DLD1 (cell line): ENCODE results near the gene NDST3.

ENCODE experiments used
- in situ Hi-C: cut with HindIII; loops from 2 replicates; pipeline ENCODE4 v1.10.0; 2017; ENCODE audit warnings: low sequenced_read_pairs

NDST3 gene

GRCh38 chr4:118076958-118077766 is 42.9 kb downstream of the NDST3 start:
- in situ Hi-C loops: no loop called here

- in situ Hi-C loops: no loop called here
Observed at GRCh38 chr4:118077767-118078105, 43.5 kb downstream of the NDST3 start.

- in situ Hi-C loops: no loop called here
Observed at GRCh38 chr4:118081434-118081833, 47.1 kb downstream of the NDST3 start.

- in situ Hi-C loops: no loop called here
Observed at GRCh38 chr4:118082182-118082581, 47.9 kb downstream of the NDST3 start.

GRCh38 chr4:118085700-118086099 is 51.4 kb downstream of the NDST3 start:
- in situ Hi-C loops: no loop called here

- in situ Hi-C loops: no loop called here
Observed at GRCh38 chr4:118086344-118086743, 52.1 kb downstream of the NDST3 start.

GRCh38 chr4:118087366-118087765 is 53.1 kb downstream of the NDST3 start:
- in situ Hi-C loops: no loop called here

- in situ Hi-C loops: no loop called here
Observed at GRCh38 chr4:118099106-118099505, 64.8 kb downstream of the NDST3 start.

- in situ Hi-C loops: no loop called here
Observed at GRCh38 chr4:118102195-118102594, 67.9 kb downstream of the NDST3 start.

- in situ Hi-C loops: no loop called here
Observed at GRCh38 chr4:118112117-118113046, 78.1 kb downstream of the NDST3 start.

GRCh38 chr4:118113220-118113619 is 78.9 kb downstream of the NDST3 start:
- in situ Hi-C loops: no loop called here

- in situ Hi-C loops: no loop called here
Observed at GRCh38 chr4:118114720-118115119, 80.4 kb downstream of the NDST3 start.

- in situ Hi-C loops: no loop called here
Observed at GRCh38 chr4:118120120-118120760, 86.0 kb downstream of the NDST3 start.

GRCh38 chr4:118124997-118125396 is 90.7 kb downstream of the NDST3 start:
- in situ Hi-C loops: no loop called here

- in situ Hi-C loops: no loop called here
Observed at GRCh38 chr4:118139241-118139640, 105.0 kb downstream of the NDST3 start.

- in situ Hi-C loops: no loop called here
Observed at GRCh38 chr4:118141240-118141639, 107.0 kb downstream of the NDST3 start.

GRCh38 chr4:118154649-118155048 is 120.4 kb downstream of the NDST3 start:
- in situ Hi-C loops: no loop called here

GRCh38 chr4:118155516-118155915 is 121.2 kb downstream of the NDST3 start:
- in situ Hi-C loops: no loop called here

GRCh38 chr4:118158763-118159375 is 124.6 kb downstream of the NDST3 start:
- in situ Hi-C loops: no loop called here

GRCh38 chr4:118167306-118167705 is 133.0 kb downstream of the NDST3 start:
- in situ Hi-C loops: no loop called here

GRCh38 chr4:118171381-118171780 is 137.1 kb downstream of the NDST3 start:
- in situ Hi-C loops: no loop called here
